Sigmoid colon (tissue), 3 donors: Measurements from ENCODE around the gene TBCCD1.

Source experiments
- CTCF ChIP-seq, 4 experiments: fragments of 450-650 bp in 3 of 4; fragments of 200-600 bp in 1 of 4; IDR thresholded peaks; one replicate each; pipeline ENCODE4 v1.5.1; 2016 to 2019; ENCODE audit warnings: antibody characterized with exemption in 4 of 4, mild to moderate bottlenecking in 3 of 4, moderate library complexity in 2 of 4
- POLR2A ChIP-seq, 2 donors: fragments of 450-650 bp; IDR thresholded peaks; one replicate each; pipeline ENCODE4 v1.6.1; 2016; ENCODE audit warnings: antibody characterized with exemption in 2 of 2, mild to moderate bottlenecking in 2 of 2, moderate library complexity in 2 of 2

DNA sequence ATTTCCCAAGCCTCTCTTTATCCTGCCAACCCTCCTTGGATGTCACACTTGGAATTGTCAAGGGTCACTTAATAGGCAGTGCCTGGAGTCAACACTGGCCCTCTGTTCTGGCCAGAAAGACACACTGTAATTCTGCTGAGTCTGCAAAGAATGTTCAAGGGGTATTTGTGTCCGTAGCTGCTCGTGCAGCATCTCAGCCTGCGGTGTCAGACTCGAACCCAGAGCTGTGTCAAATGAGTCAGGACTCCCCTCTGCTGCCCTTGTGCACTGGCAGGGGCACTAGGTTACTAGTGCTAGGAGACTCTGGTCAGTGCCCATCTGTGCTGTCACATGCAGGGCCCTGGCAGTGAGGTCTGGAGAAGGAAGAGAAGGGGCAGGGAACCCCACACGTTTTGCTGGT is 44.9 kb upstream of the TBCCD1 start:
- TF ChIP-seq CTCF (IDR thresholded peaks at IDR 0.05), result no peak
- no peak for TF ChIP-seq POLR2A (IDR thresholded peaks at IDR 0.05)
